GM04503 (cell line): ENCODE measurements around the gene BCL2.

Experiments
- DNase-seq: peaks from one replicate; pipeline ENCODE4 v3.0.0-alpha.2; 2012; ENCODE audit warnings: low read depth

BCL2 gene

GRCh38 chr18:63309422-63309821 lies 10.1 kb downstream of the BCL2 start:
- DNase-seq = no peak

DNA sequence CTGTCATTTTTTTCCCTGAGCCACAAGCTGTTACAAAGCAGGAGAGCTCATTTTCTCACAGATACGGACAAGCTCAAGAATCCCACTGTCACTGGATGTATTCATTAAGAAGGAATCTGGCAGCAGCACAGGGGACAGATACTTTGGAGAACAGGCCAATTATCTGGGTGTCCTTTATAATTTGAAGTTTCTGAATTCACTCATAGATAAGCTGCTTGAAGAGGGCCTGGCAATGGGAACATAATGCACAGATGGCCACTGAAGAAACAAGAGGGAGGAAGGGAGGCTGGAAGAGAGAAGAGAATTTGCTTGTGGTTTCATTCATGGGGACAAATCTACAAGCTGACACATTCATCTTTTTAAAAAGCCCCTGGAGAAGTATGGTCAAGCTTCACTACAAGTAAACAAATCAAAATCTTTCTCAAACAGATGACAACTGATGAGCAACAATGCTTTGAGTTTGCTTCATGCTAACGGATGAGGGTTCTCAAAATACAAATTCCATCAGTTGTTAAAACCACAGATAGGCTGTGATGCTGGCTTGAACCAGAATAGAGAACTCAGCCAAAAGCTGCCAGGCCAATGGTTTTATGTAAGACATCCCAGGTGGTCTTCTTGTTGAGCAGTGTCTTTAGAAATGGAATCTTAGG lies 11.9 kb downstream of the BCL2 start:
- no peak for DNase-seq

DNA sequence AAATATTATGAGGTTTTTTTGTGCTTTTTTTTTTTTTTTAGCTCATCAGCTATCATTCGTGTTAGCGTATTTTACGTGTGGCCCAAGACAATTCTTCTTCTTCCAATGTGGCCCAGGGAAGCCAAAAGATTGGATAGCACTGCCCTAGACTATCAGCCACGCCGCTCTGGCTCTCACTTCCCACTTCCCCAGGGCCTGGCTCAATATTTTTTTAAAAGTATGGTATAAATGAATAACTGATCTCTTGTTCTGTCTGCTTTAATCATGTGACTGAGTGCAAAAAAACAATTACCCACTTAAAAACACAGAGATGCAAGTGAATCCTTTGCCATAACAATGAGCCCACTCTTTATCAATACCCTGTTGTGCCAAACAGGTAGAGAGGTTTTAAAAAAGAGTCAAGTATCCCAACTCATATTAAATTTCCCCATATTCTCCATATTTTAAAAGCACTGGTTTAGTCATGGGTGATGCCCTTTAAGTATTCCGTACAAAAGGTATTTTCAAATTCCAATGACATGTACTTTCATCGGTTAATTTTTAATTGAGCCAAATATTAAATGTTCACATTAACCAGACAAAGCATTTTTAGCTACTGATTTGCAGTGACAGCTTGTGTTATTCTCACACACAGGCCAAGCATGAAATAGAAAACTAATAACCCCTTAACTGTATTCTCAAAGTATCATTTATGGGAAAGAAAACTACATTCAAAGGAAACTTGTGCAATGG lies 12.6 kb downstream of the BCL2 start:
- DNase-seq = no peak

DNA sequence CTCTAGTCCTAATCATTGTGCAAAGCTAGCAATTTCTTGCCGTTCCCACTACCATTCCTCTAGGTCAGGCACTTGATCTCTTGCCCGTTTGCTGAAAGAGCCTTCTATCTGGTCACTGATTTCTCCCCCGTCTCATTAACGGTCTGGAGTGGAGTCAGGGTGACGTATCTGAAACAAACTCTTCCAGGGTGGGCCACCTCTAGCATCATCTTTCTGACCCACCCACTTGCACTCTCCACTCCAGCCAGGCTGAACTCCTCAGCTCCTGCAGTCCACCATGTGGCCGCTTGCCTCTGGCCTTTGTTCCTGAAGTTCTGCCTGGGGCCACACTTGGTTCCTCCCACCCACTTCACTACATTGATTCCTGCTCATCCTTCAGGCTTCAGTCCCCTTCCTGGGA lies 13.3 kb downstream of the BCL2 start:
- no peak for DNase-seq

GRCh38 chr18:63303547-63303946 lies 16.0 kb downstream of the BCL2 start:
- DNase-seq = no peak

GRCh38 chr18:63302636-63303405 lies 16.7 kb downstream of the BCL2 start:
- DNase-seq = no peak

GRCh38 chr18:63302220-63302619 lies 17.3 kb downstream of the BCL2 start:
- no peak for DNase-seq

GRCh38 chr18:63301434-63301833 lies 18.1 kb downstream of the BCL2 start:
- DNase-seq = no peak

GRCh38 chr18:63299837-63300745 lies 19.5 kb downstream of the BCL2 start:
- DNase-seq = no peak

- DNase-seq = no peak
Measured at GRCh38 chr18:63298400-63299365, 20.9 kb downstream of the BCL2 start.

- no peak for DNase-seq
Measured at GRCh38 chr18:63297687-63298399, 21.7 kb downstream of the BCL2 start.

- DNase-seq = no peak
Measured at GRCh38 chr18:63293935-63294334, 25.6 kb downstream of the BCL2 start.

GRCh38 chr18:63292831-63293683 lies 26.5 kb downstream of the BCL2 start:
- no peak for DNase-seq

- DNase-seq = no peak
Measured at GRCh38 chr18:63291278-63291677, 28.3 kb downstream of the BCL2 start.

DNA sequence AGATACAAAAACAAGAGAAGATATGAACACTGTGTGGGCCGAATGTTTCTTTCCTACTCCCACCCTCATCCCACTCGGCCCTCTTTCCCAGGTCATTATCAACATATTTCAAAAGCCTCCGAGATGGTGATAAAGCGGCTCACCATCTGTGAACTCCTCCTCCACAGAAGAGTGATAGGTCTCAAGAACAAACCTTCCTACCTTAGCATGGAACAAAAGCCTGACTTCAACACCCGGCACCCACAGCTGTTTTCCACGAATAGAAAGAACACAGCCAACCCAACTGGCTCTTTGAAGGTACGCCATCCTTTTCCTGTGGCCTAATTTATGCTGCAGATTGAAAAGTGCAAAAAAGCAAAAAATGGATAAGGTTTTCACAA lies 28.8 kb downstream of the BCL2 start:
- DNase-seq = no peak

- DNase-seq = no peak
Measured at GRCh38 chr18:63290166-63290820, 29.3 kb downstream of the BCL2 start.

GRCh38 chr18:63288311-63288710 lies 31.3 kb downstream of the BCL2 start:
- no peak for DNase-seq

GRCh38 chr18:63287691-63288220 lies 31.8 kb downstream of the BCL2 start:
- no peak for DNase-seq
